Fibroblast of lung (primary cell): ENCODE measurements around the gene LRMDA.

Experiments used
- CTCF ChIP-seq, 2 donors: IDR thresholded peaks in 1 of 2; conservative IDR thresholded peaks in 1 of 2; 1 replicate in 1 of 2; 2 replicates in 1 of 2; pipeline ENCODE4 v1.5.1; 2011 to 2012; ENCODE audit warnings: low read length in 2 of 2, control low read depth in 1 of 2, inconsistent platforms in 1 of 2, low read depth in 1 of 2, mild to moderate bottlenecking in 1 of 2
- EZH2 ChIP-seq: IDR thresholded peaks from 2 replicates; pipeline ENCODE4 v1.5.1; 2012; ENCODE audit warnings: low read length, control low read depth, mild to moderate bottlenecking; ENCODE audit errors: missing control alignments

DNA sequence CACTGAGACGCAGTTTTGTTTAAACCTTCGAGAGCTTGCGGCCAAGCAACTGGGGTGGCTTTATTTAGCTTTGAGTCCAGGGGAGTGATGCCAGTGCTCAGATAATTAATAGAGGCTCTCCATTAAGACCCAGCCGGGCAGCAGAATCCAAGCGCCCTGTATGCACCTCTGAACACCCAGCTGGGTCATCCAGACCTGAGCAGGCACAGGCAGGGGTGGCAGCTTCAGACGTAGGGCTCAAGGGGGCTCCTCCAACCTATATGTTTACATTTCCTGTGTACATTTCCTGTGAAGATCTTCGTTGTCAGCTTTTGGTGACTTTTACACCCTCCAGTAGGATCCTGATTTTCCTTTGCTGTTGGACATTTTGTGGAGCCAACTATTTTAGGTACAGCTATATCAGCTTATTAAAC is 719.5 kb downstream of the LRMDA start:
- TF ChIP-seq CTCF (conservative IDR thresholded peaks at IDR 0.05 in 1 of 2, IDR thresholded peaks at IDR 0.05 in 1 of 2; ENCODE audit: low read depth in 1 of 2, low read length in 2 of 2), result no peak
- no peak for TF ChIP-seq EZH2
